Fibroblast of lung (primary cell): ENCODE results near the gene DCAF4L1. TPM values are rescaled to one million over a fixed set of nuclear protein-coding genes. Genes with fewer than 3 reads are reported as not detected.

ENCODE experiments used
- DNase-seq, 2 donors: peaks; one replicate each; pipeline versions ENCODE4 v3.0.0 to v3.0.0-alpha.2; 2010; ENCODE audit warnings: low read depth in 2 of 2
- H2AFZ ChIP-seq: 2 replicates; pipeline ENCODE4 v1.5.1; 2012; ENCODE audit warnings: low read length, control low read depth, inconsistent platforms
- H3K27ac ChIP-seq: 2 replicates; pipeline ENCODE4 v1.5.1; 2011; ENCODE audit warnings: low read length, control low read depth; ENCODE audit not compliant: insufficient read depth
- H3K27me3 ChIP-seq: 2 replicates; pipeline ENCODE4 v1.5.1; 2011; ENCODE audit warnings: mild to moderate bottlenecking, low read length; ENCODE audit not compliant: control insufficient read depth, insufficient read depth
- H3K36me3 ChIP-seq: 2 replicates; pipeline ENCODE4 v1.5.1; 2011; ENCODE audit warnings: low read length; ENCODE audit not compliant: control insufficient read depth, insufficient read depth
- H3K4me1 ChIP-seq: 2 replicates; pipeline ENCODE4 v1.5.1; 2011; ENCODE audit warnings: low read length; ENCODE audit not compliant: control insufficient read depth, insufficient read depth; ENCODE audit errors: extremely low read depth
- H3K4me2 ChIP-seq: 2 replicates; pipeline ENCODE4 v1.5.1; 2011; ENCODE audit warnings: low read length, control low read depth; ENCODE audit not compliant: insufficient read depth; ENCODE audit errors: extremely low read depth
- H3K4me3 ChIP-seq, 4 experiments: fragments of 200-600 bp in 1 of 4; sonication (generic) in 1 of 4; replicated peaks in 1 of 4; 2 replicates each; pipeline ENCODE4 v1.5.1; 2011 to 2016; ENCODE audit warnings: low read length in 4 of 4, low read depth in 3 of 4, mild to moderate bottlenecking in 3 of 4, control low read depth in 2 of 4, inconsistent platforms in 1 of 4, mixed read lengths in 1 of 4; ENCODE audit not compliant: insufficient read depth in 1 of 4; ENCODE audit errors: control extremely low read depth in 1 of 4
- H3K79me2 ChIP-seq: 2 replicates; pipeline ENCODE4 v1.5.1; 2012; ENCODE audit warnings: mild to moderate bottlenecking, low read length, inconsistent platforms; ENCODE audit not compliant: control insufficient read depth, insufficient read depth
- H3K9ac ChIP-seq: 2 replicates; pipeline ENCODE4 v1.5.1; 2011; ENCODE audit warnings: mild to moderate bottlenecking, low read length, control low read depth; ENCODE audit not compliant: insufficient read depth
- H3K9me3 ChIP-seq: 2 replicates; pipeline ENCODE4 v1.5.1; 2012; ENCODE audit warnings: low read depth, low read length; ENCODE audit not compliant: control insufficient read depth, insufficient read depth
- H4K20me1 ChIP-seq: 2 replicates; pipeline ENCODE4 v1.5.1; 2011; ENCODE audit warnings: low read length; ENCODE audit not compliant: control insufficient read depth, insufficient read depth; ENCODE audit errors: extremely low read depth
- CTCF ChIP-seq, 2 donors: IDR thresholded peaks in 1 of 2; conservative IDR thresholded peaks in 1 of 2; 1 replicate in 1 of 2; 2 replicates in 1 of 2; pipeline ENCODE4 v1.5.1; 2011 to 2012; ENCODE audit warnings: low read length in 2 of 2, control low read depth in 1 of 2, inconsistent platforms in 1 of 2, low read depth in 1 of 2, mild to moderate bottlenecking in 1 of 2
- EZH2 ChIP-seq: IDR thresholded peaks from 2 replicates; pipeline ENCODE4 v1.5.1; 2012; ENCODE audit warnings: low read length, control low read depth, mild to moderate bottlenecking; ENCODE audit errors: missing control alignments
- polyA minus RNA-seq: library from RNA; depleted of rRNA, polyadenylated mRNA; stranded (reverse); fragments of >200 nt; gene quantifications from 2 replicates; pipeline ENCODE4 v1.2.3, GENCODE V29; 2011; ENCODE audit warnings: low replicate concordance
- polyA plus RNA-seq, 2 donors: library from polyadenylated mRNA; depleted of rRNA in 1 of 2; stranded (reverse) in 1 of 2; unstranded in 1 of 2; fragments of >200 nt; gene quantifications; 2 replicates each; pipeline ENCODE4 v1.2.1, GENCODE V29; 2011 to 2012; ENCODE audit warnings: missing spikeins in 1 of 2
- total RNA-seq: library from RNA; depleted of rRNA; stranded (reverse); fragments of >200 nt; gene quantifications from 2 replicates; pipeline ENCODE4 v1.2.1, GENCODE V29; 2014

DCAF4L1 gene
- total RNA-seq, result under 0.01 and 0.17 TPM in 2 replicates
- 0.01 and 0.02 TPM in 2 replicates for polyA plus RNA-seq
- polyA plus RNA-seq (2012), result not detected in 2 replicates
- not detected in 2 replicates for polyA minus RNA-seq

- Histone ChIP-seq H4K20me1 (no peaks in the 10 kb centered on the region), H3K9me3 (no peaks in the 10 kb centered on the region), H3K9ac (no peak within 1 kb of the TSS), H3K27me3 (no peaks in the 10 kb centered on the region), H3K79me2 (no peaks in the 10 kb centered on the region), H3K4me2 (no peak within 1 kb of the TSS), H3K27ac (no peak within 1 kb of the TSS), H2AFZ (no peak within 1 kb of the TSS), H3K4me3 (no peak within 1 kb of the TSS), H3K4me1 (peaks cover 4% of the 10 kb centered on the region), H3K36me3 (no peaks in the 10 kb centered on the region)
- TF ChIP-seq CTCF (conservative IDR thresholded peaks at IDR 0.05 in 1 of 2, IDR thresholded peaks at IDR 0.05 in 1 of 2; ENCODE audit: low read depth in 1 of 2, low read length in 2 of 2) (no peak), EZH2 (no peak)
- DNase-seq, result no peak
Observed at GRCh38 chr4:41981456-41981855, at the start of gene DCAF4L1. Gene DCAF4L1, plus strand, starts transcription at chr4:41981756. Its CDS starts 37 bp downstream, at chr4:41981793.

GRCh38 chr4:41932988-41933387 lies 48.6 kb upstream of the DCAF4L1 start:
- Histone ChIP-seq H3K27me3 (no peaks in the 10 kb centered on the region), H3K27ac (no peak overlapping the region), H3K4me2 (no peak overlapping the region), H3K79me2 (peaks cover 29% of the 10 kb centered on the region), H3K9me3 (no peaks in the 10 kb centered on the region), H3K36me3 (no peaks in the 10 kb centered on the region), H3K4me3 (no peak overlapping the region), H4K20me1 (no peaks in the 10 kb centered on the region), H3K4me1 (peaks cover 4% of the 10 kb centered on the region), H2AFZ (no peak overlapping the region), H3K9ac (no peak overlapping the region)
- DNase-seq, result no peak
- TF ChIP-seq CTCF (conservative IDR thresholded peaks at IDR 0.05 in 1 of 2, IDR thresholded peaks at IDR 0.05 in 1 of 2; ENCODE audit: low read depth in 1 of 2, low read length in 2 of 2) (no peak), EZH2 (no peak)

- H2AFZ ChIP-seq, result peak overlapping the region; percentile 57
- no peak for TF ChIP-seq CTCF (conservative IDR thresholded peaks at IDR 0.05 in 1 of 2, IDR thresholded peaks at IDR 0.05 in 1 of 2; ENCODE audit: low read depth in 1 of 2, low read length in 2 of 2)
- TF ChIP-seq EZH2, result no peak
- peaks cover 4% of the 10 kb centered on the region for H3K4me1 ChIP-seq
- no peaks in the 10 kb centered on the region for H4K20me1 ChIP-seq
- no peak for DNase-seq
- no peaks in the 10 kb centered on the region for H3K27me3 ChIP-seq
- H3K9me3 ChIP-seq, result no peaks in the 10 kb centered on the region
- peaks cover 30% of the 10 kb centered on the region for H3K79me2 ChIP-seq
- no peak overlapping the region for H3K4me2 ChIP-seq
- H3K36me3 ChIP-seq, result no peaks in the 10 kb centered on the region
- no peak overlapping the region for H3K27ac ChIP-seq
- H3K4me3 ChIP-seq, result no peak overlapping the region
- no peak overlapping the region for H3K9ac ChIP-seq
Observed at GRCh38 chr4:41933997-41934503, 47.5 kb upstream of the DCAF4L1 start.
